Gastroesophageal sphincter (tissue), 4 donors: Measurements from ENCODE around the gene USP9X. TPM values are rescaled to one million over a fixed set of nuclear protein-coding genes. Genes with fewer than 3 reads are reported as not detected.

Experiments
- ATAC-seq: fragments of 150-250 bp; one replicate; pipeline ENCODE4 v1.9.1; 2016; ENCODE audit warnings: mild to moderate bottlenecking, moderate library complexity
- H3K27ac ChIP-seq, 4 donors: fragments of 200-600 bp; sonication (generic) in 3 of 4; 1 replicate in 3 of 4; 2 replicates in 1 of 4; pipeline ENCODE4 v1.5.1; 2016 to 2019
- H3K27me3 ChIP-seq: fragments of 200-600 bp; sonication (generic); one replicate; pipeline ENCODE4 v1.5.1; 2019
- H3K36me3 ChIP-seq, 2 donors: fragments of 200-600 bp; sonication (generic); one replicate each; pipeline ENCODE4 v1.5.1; 2019; ENCODE audit warnings: control low read depth in 1 of 2
- H3K4me1 ChIP-seq, 3 donors: fragments of 200-600 bp; sonication (generic); 1 replicate in 2 of 3; 2 replicates in 1 of 3; pipeline ENCODE4 v1.5.1; 2016 to 2019; ENCODE audit warnings: control low read depth in 2 of 3
- H3K4me3 ChIP-seq, 2 donors: fragments of 200-600 bp; sonication (generic); one replicate each; pipeline ENCODE4 v1.5.1; 2019; ENCODE audit warnings: mild to moderate bottlenecking in 1 of 2, moderate library complexity in 1 of 2
- H3K9me3 ChIP-seq, 3 donors: fragments of 200-600 bp; sonication (generic); one replicate each; pipeline ENCODE4 v1.5.1; 2017 to 2019; ENCODE audit warnings: control low read depth in 2 of 3
- CTCF ChIP-seq, 4 experiments: fragments of 200-600 bp in 2 of 4; fragments of 450-650 bp in 2 of 4; sonication (generic) in 1 of 4; IDR thresholded peaks; one replicate each; pipeline ENCODE4 v1.5.1; 2017 to 2019; ENCODE audit warnings: antibody characterized with exemption in 4 of 4, mild to moderate bottlenecking in 2 of 4, moderate library complexity in 2 of 4
- EP300 ChIP-seq: sonication (generic); formaldehyde crosslinking; IDR thresholded peaks from one replicate; pipeline ENCODE4 v1.6.1; 2017; ENCODE audit warnings: antibody characterized with exemption, mild to moderate bottlenecking
- POLR2A ChIP-seq, 2 donors: fragments of 450-650 bp; IDR thresholded peaks; one replicate each; pipeline ENCODE4 v1.6.1; 2017; ENCODE audit warnings: antibody characterized with exemption in 2 of 2, mild to moderate bottlenecking in 2 of 2, moderate library complexity in 1 of 2
- POLR2AphosphoS5 ChIP-seq: sonication (generic); formaldehyde crosslinking; IDR thresholded peaks from one replicate; pipeline ENCODE4 v1.6.1; 2017; ENCODE audit warnings: antibody characterized with exemption
- WGBS, 2 donors: methylation state at CpG; one replicate each; pipeline ENCODE4 v1.1.5; 2018; ENCODE audit warnings: low coverage in 1 of 2; 5-methylcytosine and 5-hydroxymethylcytosine counted together
- total RNA-seq, 4 donors: library from RNA; depleted of rRNA; stranded (reverse); fragments of >200 nt; gene quantifications; one replicate each; pipeline ENCODE4 v1.1.0, GENCODE V29; 2016

USP9X gene
- total RNA-seq, 4 donors from 2014 or later, result 113 to 141 (median 130) TPM

GRCh38 chrX:41082783-41083182, 2.5 kb upstream of the USP9X start:
- ATAC-seq, result no peak
- Histone ChIP-seq H3K36me3 (no peaks in the 10 kb centered on the region), H3K27me3 (no peaks in the 10 kb centered on the region), H3K9me3 (no peaks in the 10 kb centered on the region), H3K4me3 (no peak overlapping the region), H3K4me1 (peaks cover 0 to 5% (median 0%) of the 10 kb centered on the region in 3 donors), H3K27ac (no peak overlapping the region)
- 77 to 100% methylated on average over 2 to 3 of the region's 3 CpGs for WGBS, 2 donors
- TF ChIP-seq POLR2A (IDR thresholded peaks at IDR 0.05) (no peak), CTCF (IDR thresholded peaks at IDR 0.05) (no peak), POLR2AphosphoS5 (no peak), EP300 (no peak)

- H3K27me3 ChIP-seq, result no peaks in the 10 kb centered on the region
- H3K9me3 ChIP-seq, result no peaks in the 10 kb centered on the region
- peak; percentile 88 for ATAC-seq
- peak overlapping the region; percentile 85 to 88 for H3K4me3 ChIP-seq
- peak overlapping the region; percentile 89 to 99 (median 96) for H3K27ac ChIP-seq
- WGBS, 2 donors, result 0% methylated on average over 4 to 6 of the region's 58 CpGs
- peaks cover 0 to 15% (median 0%) of the 10 kb centered on the region in 3 donors for H3K4me1 ChIP-seq
- H3K36me3 ChIP-seq, result no peaks in the 10 kb centered on the region
- no peak for TF ChIP-seq EP300
- peak in 1 of 4 experiments; percentile 10 for TF ChIP-seq CTCF (IDR thresholded peaks at IDR 0.05)
- peak; percentile 45 to 52 for TF ChIP-seq POLR2A (IDR thresholded peaks at IDR 0.05)
- peak; percentile 71 for TF ChIP-seq POLR2AphosphoS5
Observed at GRCh38 chrX:41084044-41084892, 977 bp upstream of the USP9X start.

DNA sequence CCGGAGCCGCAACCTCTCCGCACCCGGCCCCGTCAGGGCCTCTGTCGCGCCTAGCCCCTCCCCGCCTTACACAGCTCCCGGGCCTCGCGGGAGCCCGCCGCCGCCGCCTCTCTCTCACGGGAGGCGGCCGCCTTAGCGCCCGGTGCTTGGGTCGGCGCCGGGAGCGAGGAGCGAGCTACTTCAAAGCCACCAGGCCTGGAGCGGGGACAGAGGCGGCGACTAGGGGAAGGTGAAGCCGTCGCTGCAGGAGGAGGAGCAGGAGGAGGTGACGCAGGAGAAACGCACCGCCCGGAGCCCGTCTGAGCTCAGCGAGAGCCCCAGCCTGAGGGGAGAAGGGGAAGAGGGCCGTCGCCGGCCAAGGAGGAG, 250 bp downstream of the USP9X start:
- H3K4me1 ChIP-seq, result peaks cover 0 to 27% (median 0%) of the 10 kb centered on the region in 3 donors
- no peaks in the 10 kb centered on the region for H3K9me3 ChIP-seq
- peak; percentile 25 for ATAC-seq
- H3K36me3 ChIP-seq, result no peaks in the 10 kb centered on the region
- peak overlapping the region; percentile 85 to 88 for H3K4me3 ChIP-seq
- TF ChIP-seq CTCF (IDR thresholded peaks at IDR 0.05) (no peak), POLR2A (IDR thresholded peaks at IDR 0.05) (no peak), EP300 (no peak), POLR2AphosphoS5 (no peak)
- 0% methylated on average over 4 of the region's 39 CpGs; no CpG with 5 or more reads in 1 of the 2 donors for WGBS, 2 donors
- H3K27me3 ChIP-seq, result no peaks in the 10 kb centered on the region
- peak overlapping the region; percentile 89 to 99 (median 96) for H3K27ac ChIP-seq

DNA sequence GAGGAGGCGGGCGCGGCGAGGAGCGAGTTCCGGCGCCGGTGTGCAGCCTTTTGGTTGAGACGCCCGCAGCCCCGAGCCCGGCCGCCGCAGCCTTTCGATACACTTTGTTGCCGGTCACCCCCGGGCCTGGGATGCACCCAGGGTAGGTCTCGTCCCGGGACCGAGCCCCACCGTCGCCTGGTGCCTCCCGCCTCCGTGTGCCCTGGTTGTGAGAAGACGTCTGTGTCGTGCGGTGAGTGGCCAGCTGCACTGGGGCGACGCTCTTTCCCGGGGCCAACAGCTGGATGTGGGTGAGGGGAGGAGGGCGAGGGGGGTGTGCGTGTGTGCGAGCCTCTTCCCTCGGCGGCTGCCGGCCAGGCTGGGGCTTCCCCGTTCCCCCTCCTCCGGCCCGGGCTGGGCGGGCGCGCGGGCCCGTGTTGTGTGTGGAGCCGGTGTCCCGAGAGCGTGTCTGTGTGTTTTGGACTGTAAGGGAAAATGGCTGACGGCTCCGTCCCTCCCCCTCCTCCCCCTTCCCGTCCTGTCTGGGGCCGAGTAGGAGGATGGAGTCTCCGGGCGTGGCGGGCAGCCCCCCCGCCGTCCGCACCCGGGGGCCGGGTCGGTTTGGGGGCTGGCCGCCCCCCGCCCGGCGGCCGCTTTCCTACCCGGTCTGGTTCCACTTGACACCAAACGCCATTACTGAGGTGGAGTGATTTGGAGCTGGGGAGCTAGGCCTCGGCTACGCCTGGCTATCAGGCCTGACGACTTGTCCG, 807 bp downstream of the USP9X start:
- ATAC-seq, result no peak
- 0% methylated on average over 1 of the region's 71 CpGs; no CpG with 5 or more reads in 1 of the 2 donors for WGBS, 2 donors
- peaks cover 0 to 32% (median 0%) of the 10 kb centered on the region in 3 donors for H3K4me1 ChIP-seq
- H3K9me3 ChIP-seq, result no peaks in the 10 kb centered on the region
- H3K27ac ChIP-seq, result peak overlapping the region; percentile 89 to 99 (median 96)
- H3K27me3 ChIP-seq, result no peaks in the 10 kb centered on the region
- H3K4me3 ChIP-seq, result peak overlapping the region; percentile 85 to 88
- no peaks in the 10 kb centered on the region for H3K36me3 ChIP-seq
- no peak for TF ChIP-seq CTCF (IDR thresholded peaks at IDR 0.05)
- TF ChIP-seq EP300, result no peak
- no peak for TF ChIP-seq POLR2AphosphoS5
- no peak for TF ChIP-seq POLR2A (IDR thresholded peaks at IDR 0.05)
